SKM-1 (cell line): ENCODE data around the gene TMED10.
"Not testable (repeated sequence)": the region's sequence is repeated elsewhere in the genome, so short reads cannot be mapped to it uniquely, and the experiment has no call there.

Experiments
- DNase-seq: peaks from one replicate; lab custom pipeline; 2025; ENCODE audit not compliant: unreplicated experiment; lab: John Stamatoyannopoulos, UW

The TMED10 gene

DNA sequence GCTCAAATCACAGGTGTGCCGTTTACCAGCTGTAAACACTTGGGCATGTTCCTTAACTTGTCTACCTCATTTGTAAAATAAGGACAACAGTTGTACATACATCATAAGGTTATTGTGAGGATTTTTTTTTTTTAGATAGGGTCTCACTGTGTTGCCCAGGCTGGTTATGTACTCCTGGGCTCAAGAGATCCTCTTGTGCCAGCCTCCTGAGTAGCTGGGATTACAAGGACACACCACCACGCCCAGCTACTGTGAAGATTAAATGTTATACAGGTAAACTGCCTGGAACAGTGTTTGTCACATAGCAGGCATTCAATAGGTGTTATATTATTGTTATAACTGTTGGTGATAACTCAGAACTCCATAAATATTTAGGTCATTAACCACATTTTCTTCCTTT is 12.7 kb downstream of the TMED10 start:
- no peak for DNase-seq

DNA sequence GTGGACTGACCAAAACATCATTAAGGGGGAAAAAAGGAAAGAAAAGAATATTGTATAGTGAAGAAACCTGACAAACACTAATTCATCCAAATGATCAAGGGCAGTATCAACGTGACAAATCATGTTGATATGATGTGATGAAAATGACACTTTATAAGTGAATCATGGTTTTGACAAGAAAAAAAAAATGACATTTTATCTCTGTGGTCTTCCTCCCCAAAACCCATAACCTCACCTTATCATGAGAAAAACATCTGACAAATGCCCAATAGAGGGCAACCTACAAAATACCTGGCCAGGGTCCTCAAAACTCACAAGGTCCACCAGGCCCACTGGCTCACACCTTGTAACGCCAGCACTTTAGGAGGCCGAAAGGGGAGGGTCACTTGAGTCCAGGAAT is 13.8 kb downstream of the TMED10 start:
- DNase-seq = no peak

DNA sequence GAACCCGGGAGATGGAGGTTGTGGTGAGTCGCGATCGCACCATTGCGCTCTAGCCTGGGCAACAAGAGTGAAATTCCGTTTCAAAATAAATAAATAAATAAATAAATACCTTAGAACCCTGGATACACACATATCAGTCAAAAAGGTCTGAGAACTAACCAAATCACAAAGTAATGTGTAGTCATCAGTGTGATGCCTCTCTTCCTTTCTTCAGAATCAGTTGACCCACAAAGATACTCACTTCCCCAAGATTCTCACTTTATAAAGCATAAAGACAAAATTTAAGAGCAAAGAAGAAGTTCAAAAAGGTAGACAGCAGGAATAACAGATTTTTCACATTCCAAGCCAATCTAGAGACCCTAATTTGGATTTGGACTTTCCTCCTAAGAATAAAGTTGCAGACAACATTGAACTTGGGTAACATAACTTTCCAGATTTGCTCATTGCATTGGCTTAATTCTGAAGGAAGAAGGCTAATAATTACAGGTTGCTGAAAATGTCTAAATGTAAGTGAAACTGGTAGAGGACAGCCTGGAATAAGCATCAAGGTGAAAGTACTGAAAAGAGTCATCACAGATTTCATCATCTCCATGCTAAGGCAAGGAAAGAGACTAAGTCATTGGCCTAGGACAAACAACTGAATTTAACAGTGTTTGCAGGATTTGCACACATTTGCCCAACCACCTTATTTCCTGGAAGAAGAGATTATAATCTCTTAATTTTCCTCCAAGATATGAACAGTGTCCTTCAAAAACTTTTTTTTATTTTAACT is 17.4 kb downstream of the TMED10 start:
- DNase-seq = no peak

GRCh38 chr14:75156901-75157300 is 19.5 kb downstream of the TMED10 start:
- DNase-seq = no peak

DNA sequence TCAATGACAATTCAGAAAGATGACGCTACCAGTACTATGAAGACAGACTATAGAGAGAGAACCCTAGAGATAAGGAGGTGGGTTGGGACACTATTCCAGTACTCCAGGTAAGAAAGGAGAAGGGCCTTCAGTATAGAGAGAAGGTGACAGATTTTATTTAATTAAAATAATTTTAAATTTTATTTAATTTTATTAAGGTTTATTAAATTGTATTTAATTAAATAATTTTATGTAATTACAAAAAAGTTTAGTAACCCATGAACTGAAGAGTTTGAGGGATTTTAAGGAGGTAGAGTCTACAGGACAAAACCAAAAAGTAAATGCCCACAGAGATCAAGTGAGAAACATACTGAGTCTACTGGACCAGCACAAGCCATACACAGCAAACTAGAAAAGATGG is 20.3 kb downstream of the TMED10 start:
- no peak for DNase-seq

- DNase-seq = no peak
These were observed 21.2 kb downstream of the TMED10 start for GRCh38 chr14:75155169-75155568.

- DNase-seq = no peak
These were observed 23.1 kb downstream of the TMED10 start for GRCh38 chr14:75153295-75153694.

GRCh38 chr14:75151851-75152250 is 24.6 kb downstream of the TMED10 start:
- DNase-seq = no peak

- not testable (repeated sequence) for DNase-seq
These were observed 25.8 kb downstream of the TMED10 start for GRCh38 chr14:75150637-75151036.

GRCh38 chr14:75150150-75150549 is 26.3 kb downstream of the TMED10 start:
- DNase-seq = no peak

DNA sequence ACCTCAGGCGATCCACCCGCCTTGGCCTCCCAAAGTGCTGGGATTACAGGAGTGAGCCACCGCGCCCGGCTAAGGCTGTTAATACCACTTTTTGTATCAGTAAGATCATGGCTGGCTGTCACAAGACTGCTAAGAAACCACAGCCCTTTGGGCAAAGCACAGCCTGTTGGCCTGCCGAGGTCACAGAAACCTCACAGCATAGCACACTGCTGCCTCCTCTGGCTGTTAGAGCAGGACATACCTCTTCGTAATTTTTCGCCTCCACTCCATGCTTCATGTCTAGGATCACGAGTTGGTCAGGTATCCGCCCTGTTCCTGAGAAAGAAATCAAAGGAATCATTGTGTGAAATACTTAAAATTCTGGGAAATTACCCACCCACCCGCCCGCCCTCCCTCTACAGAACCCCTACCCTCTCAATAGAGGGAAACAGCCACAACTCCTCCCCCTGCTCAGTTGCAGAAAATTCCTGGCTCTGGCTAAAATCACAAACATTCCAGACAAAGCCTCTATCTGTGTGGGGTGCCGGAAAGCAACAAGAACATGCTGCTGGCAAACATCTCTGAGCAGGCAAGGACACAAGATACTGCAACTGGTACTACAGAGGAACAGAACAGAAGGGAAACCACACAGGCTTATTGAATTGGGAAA is 28.9 kb downstream of the TMED10 start:
- DNase-seq = no peak

DNA sequence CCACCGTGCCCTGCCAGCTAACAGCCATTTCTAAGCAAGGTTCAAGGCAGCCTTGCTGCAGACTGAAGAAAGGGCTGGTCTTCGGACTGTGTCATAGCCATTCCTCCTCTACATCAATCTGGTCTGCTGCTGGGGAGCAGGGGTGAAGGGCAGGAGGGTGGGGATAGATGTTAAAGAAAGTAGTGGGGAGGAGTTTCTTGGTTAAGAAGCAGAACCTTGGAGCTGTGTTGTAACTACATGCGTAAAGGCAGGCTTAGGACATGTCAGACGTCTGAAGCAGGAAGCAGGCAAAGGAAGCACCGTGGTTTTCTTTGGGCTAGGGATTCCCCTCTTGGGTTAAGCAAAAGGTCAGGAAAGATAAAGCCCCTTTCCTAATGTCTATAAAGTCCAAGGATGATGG is 31.5 kb downstream of the TMED10 start:
- peak; percentile 18 for DNase-seq

DNA sequence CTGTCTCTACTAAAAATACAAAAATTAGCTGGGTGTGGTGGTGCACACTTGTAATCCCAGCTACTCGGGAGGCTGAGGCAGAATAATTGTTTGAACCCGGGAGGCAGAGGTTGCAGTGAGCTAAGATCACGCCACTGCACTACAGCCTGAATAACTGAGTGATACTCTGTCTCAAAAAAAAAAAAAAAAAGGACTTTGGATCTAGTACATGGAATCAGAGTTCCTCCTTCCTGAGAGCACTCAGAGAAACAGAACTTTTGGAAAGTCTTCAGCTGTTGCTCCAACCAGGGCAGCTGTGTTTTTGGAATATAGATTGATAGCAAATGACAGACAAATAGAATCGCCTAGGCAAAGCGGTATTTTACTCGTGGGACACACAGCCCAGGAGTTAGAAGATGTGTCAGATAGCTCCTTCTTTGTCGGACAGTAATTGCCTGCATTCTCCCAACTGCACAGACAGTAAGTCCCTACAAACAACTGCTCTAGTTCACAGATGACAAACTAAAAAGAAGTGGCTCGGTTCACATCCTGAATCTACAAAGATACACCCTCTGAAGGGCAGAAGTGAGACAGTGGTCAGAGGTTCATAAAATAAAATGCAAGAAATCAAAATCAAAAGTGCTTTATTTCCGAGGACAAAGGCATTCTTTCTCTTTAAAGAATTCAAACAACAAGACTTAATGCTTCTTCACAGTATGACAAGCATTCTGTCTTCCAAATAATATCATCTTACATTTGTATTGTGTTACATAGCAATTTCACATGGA is 32.5 kb downstream of the TMED10 start:
- no peak for DNase-seq

GRCh38 chr14:75142494-75142893 is 33.9 kb downstream of the TMED10 start:
- DNase-seq = no peak

GRCh38 chr14:75141967-75142366 is 34.4 kb downstream of the TMED10 start:
- no peak for DNase-seq

DNA sequence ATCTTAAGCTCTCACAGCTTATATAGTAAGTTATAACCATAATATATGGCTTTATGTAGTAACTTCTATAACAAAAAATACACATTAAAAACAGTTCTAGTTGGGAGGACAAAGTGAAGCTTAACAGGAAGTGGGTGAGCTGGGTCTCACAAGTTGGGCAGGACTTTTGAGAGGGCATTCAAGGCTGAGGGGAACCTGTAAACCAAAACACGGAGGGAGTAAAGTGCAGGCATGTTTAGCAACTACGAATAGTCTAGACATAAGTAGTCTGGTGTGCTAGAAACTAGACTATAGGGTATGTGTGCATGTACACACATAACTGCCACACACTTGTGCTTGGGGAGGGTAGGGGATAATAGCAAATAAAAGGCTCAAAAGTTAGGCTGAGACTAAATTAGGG is 35.4 kb downstream of the TMED10 start:
- DNase-seq = no peak

DNA sequence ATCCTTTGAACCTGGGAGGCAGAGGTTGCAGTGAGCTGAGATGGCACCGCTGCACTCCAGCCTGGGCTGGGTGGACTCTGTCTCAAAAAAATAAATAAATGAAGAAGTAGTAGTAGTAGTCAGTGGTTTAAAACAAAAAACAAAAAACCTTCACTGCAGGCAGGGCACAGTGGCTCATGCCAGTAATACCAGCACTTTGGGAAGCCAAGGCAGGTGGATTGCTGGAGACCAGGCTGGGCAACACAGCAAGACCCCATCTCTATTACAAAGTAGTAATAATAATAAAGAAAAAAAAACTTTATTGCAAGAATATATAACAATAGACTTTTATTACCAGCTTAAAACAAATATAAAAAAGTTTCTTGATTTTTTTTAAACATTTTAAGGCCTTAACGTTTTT is 35.8 kb downstream of the TMED10 start:
- DNase-seq = no peak

DNA sequence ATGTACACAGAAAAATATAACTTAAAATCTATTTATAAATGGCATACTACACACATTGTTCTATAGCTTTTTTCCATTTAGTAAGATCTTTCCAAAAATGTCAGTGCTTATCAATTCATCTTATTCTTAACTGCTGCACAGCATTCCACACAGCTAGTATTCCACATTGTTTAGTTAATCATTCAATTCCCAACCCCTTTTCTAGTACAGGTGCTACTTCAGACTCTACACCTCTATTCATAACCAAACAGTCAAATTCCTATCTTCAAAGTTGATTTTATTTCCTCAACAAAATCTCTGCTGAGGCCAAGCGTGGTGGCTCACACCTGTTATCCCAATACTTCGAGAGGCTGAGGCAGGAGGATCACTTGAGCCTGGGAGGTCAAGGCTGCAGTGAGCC is 37.2 kb downstream of the TMED10 start:
- no peak for DNase-seq

- peak; percentile 1 for DNase-seq
These were observed 37.9 kb downstream of the TMED10 start for GRCh38 chr14:75138492-75138891.

- no peak for DNase-seq
These were observed 41.8 kb downstream of the TMED10 start for GRCh38 chr14:75134644-75135043.

DNA sequence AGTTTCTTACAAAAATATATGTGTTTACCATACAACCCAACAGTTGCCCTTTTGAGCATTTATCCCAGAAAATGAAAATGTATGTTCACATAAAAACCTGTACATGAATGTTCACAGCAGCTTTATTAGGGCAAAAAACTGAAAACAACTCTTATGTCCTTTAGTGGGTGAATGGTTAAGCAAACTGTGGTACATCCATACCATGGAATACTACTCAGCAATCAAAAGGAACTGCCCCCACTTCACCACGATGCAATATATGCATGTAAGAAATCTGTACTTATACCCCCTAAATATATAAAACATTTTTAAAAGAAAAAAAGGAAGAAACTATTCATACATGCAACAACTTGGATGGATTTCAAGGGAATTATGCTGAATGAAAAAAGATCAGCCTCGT is 42.8 kb downstream of the TMED10 start:
- no peak for DNase-seq
